HG03196 (cell line): ENCODE measurements around the gene ABO.
"Not testable (repeated sequence)": the region's sequence is repeated elsewhere in the genome, so short reads cannot be mapped to it uniquely, and the experiment has no call there.

Experiments used
- ATAC-seq: cut with Tn5 transposase; IDR thresholded peaks from one replicate; pipeline ENCODE4 v1.9.1; 2021; ENCODE audit not compliant: unreplicated experiment

The ABO gene

DNA sequence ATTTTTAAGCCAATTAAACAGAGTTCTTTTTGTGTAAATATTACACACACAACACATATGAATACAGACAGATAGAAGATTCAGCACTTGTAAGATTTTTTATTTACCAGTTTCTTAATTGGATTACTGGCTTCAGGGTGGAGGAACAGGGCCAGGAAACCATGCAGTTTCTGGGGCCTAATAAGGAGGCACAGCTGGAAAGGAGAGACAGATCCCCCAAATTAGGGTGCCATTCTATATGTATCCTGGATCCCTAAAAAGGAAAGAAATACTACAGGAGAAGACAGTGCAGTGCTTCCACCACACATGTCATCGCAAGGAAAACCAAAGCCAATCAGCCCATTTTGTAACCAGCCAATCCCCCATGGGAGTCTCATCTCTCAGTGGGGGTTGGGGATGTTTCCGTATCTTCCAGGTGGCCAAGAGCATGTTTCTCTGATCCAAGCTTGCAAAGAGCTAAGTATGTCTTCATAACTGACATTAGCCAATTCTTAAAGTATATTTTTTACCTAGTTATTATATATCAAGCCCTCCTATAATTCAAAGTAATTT lies 15.8 kb upstream of the ABO start:
- no peak for ATAC-seq

DNA sequence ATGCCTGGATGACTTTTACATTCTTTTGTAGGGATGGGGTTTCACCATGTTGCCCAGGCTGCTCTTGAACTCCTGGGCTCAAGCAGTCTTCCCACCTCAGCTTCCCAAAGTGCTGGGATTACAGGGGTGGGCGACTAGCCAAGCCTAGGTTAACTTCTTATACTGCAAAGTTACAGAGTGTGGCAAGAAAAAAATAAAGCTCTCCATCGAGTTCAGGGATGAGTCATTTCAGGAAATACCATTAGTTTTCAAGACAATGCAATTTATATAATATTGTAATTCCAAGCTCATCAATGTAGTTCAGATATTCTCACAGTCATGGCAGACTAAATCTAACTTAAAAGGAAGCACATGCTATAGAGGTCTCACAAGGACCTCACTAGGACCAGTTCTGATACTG lies 11.5 kb upstream of the ABO start:
- ATAC-seq, result no peak

DNA sequence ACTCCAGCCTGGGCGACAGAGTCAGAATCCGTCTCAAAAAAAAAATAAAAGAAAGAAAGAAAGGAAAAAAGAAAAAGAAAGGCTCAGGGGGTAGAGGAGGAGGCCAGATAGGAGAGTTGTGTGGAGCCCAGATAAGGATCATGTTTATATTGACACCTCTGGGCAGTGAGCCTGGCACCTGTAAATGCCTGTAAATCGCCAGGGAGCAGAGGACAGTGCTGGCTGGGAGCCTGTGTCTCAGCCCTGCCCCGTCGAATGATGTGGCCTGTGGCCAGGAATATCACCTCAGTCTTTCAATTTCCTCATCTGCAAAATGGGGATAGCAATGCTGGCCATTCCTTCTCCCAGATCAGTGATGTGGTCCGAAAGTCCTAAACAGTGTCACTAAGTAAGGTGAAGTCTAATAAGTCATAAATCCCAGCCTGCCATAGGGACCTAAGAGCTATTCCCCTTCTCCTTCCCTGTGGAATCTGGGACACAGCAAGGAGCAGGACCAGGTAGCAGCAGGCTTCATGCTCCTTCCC lies 10.3 kb upstream of the ABO start:
- no peak for ATAC-seq

DNA sequence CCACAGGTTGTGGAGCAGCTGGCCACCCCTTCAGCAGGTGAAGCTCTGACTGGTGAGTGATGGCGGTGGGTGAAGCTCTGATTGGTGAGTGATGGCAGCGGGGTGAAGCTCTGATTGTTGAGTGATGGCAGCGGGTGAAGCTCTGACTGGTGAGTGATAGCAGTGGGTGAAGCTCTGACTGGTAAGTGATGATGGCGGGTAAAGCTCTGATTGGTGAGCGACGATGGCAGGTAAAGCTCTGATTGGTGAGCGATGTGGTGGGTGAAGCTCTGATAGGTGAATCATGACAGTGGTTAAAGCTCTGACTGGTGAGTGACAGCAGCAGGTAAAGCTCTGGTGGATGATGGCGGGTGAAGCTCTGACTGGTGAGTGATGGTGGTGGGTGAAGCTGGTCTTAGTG lies 9.4 kb upstream of the ABO start:
- no peak for ATAC-seq

DNA sequence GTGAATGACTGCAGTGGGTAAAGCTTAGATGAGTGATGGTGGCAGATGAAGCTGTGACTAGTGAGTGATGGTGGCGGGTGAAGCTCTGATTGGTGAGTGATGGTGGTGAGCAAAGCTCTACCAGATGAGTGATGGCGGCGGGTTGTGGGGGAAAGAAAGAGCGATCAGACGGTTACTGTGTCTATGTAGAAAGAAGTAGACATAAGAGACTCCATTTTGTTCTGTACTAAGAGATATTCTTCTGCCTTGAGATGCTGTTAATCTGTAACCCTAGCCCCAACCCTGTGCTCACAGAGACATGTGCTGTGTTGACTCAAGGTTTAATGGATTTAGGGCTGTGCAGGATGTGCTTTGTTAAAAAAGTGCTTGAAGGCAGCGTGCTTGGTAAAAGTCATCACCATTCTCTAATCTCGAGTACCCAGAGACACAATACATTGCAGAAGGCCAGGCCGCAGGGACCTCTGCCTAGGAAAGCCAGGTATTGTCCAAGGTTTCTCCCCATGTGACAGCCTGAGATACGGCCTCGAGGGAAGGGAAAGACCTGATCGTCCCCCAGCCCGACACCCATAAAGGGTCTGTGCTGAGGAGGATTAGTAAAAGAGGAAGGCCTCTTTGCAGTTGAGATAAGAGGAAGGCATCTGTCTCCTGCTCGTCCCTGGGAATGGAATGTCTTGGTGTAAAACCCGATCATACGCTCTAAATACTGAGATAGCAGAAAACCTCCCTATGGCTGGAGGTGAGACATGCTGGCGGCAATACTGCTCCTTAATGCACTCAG lies 8.4 kb upstream of the ABO start:
- not testable (repeated sequence) for ATAC-seq

DNA sequence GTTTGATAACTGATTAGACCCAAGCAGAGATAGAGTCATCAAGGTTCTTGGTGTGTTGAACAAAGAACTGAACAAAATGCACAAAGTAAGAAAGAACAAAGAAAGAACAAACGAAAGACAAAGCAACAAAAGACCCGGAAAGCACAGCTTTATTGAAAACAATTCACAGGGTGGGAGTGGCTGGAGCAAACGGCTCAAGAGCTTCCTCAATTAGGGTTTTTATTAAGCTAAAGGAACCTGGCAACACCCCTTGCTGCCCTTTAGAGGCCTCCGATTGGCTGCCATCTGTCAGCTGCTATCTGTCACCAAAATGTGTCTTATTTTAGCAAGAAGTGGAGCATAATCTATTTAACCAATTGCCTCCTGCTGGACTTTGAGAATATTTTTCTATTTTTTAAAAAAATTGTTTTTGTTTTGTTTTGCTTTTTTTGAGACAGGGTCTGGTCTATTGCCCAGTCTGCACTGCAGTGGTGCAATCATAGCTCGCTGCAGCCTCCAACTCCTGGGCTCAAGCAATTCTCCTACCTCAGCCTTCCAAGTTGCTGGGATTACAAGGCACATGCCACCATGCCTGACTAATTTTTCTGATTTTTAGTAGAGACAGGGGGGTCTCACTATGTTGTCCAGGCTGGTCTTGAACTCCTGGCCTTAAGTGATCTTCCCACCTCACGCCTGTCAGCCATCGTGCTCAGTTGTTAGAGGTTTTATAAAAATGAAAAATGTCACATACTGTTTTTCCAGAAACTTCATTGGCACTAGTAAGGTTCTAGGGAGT lies 7.7 kb upstream of the ABO start:
- no peak for ATAC-seq

DNA sequence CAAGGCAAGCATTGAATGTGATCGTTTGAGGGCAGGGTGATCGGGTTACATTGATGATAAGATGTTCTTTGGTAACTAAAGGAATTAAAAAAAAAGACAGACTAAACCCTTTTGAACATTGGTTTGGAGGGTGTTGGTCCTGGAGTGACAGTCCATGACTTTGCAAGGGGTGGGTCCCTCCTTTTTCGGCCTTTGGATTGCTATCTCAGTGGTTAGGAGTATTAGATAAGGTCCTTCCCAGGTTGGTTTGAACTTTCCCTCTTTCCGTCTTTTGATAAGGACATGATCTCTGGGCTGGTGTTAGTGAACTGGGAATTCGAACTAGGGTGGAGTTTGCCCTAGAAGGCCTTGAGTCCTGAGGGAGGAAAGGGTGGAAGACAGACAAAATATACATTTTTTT lies 5.4 kb upstream of the ABO start:
- ATAC-seq, result no peak

DNA sequence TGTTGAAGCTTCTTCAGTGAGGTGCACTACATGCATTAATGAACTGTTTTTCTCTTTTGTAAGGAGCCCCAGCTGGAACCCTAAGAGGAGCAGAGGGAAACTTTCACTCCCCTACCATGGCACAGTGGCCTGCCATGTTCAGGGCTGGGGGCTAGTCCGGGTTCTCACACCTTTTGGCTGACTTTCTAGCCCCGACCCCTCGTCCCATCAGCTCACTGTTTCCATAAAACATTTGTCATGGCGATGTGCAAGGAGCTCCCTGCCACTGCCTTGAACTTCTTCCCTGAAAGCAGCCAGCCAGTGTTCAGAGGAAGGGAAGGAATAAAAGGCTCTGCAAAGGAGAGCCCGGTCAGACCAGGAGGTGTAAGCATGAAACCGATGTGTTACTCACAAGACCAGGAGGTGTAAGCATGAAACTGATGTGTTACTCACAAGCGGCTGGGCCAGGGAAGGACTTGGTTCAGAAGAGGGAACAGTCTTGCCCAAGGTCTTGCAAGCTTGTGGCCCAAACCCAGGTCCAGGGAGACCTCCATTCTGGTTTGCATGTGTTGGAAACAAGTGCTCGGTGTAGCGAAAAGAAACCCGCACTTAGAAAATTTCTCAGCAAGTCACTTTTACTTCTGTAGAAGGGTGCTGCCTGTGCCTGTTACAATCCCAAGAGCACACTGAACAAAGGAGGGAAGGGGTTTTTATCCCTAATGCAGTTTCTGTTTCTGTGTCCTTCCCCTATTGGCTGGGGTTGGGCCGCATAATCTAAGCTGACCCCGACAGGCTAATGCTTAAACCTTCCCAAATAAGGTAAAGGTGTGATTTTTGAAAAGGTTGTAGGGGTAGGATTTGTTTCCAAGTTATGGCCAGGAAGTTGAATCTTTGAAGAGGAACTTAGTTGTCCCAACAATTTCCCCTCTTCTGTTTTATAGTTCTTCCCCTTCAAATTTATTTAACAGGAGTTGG lies 3.4 kb upstream of the ABO start:
- ATAC-seq, result no peak

DNA sequence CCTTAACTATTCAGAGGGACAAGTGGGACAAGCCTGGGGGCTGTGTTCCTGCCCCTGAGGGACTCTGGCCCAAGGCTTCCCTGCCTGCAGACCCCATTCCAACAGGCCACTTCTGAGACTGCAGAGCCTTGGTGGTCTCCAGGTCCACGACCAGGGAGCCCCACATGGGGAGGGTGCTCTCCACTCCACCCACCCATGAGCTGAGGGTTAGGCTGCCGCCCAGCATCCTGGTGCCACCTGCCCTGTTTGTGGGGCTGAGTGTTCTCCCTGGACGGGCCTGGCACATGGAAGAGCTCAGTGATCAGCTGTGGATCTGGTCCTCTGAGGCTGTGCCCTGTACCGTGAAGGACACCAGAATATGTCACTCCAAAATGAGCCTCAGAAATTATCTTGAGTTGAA lies 2.5 kb upstream of the ABO start:
- ATAC-seq, result no peak

DNA sequence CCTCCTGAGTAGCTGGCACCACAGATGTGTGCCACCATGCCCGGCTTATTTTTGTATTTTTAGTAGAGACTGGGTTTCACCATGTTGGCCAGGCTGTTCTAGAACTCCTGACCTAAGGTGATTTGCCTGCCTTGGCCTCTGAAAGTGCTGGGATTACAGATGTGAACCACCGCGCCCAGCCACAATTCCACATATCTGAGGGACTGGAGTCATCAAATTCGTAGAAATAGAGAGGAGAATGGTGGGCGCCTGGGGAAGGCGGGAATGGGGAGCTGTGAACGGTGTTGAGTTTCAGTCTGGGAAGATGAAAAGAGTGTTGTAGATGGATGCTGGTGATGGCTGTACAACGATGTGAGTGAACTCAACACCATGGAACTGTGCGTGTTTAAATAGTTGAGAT lies 1.9 kb upstream of the ABO start:
- no peak for ATAC-seq

DNA sequence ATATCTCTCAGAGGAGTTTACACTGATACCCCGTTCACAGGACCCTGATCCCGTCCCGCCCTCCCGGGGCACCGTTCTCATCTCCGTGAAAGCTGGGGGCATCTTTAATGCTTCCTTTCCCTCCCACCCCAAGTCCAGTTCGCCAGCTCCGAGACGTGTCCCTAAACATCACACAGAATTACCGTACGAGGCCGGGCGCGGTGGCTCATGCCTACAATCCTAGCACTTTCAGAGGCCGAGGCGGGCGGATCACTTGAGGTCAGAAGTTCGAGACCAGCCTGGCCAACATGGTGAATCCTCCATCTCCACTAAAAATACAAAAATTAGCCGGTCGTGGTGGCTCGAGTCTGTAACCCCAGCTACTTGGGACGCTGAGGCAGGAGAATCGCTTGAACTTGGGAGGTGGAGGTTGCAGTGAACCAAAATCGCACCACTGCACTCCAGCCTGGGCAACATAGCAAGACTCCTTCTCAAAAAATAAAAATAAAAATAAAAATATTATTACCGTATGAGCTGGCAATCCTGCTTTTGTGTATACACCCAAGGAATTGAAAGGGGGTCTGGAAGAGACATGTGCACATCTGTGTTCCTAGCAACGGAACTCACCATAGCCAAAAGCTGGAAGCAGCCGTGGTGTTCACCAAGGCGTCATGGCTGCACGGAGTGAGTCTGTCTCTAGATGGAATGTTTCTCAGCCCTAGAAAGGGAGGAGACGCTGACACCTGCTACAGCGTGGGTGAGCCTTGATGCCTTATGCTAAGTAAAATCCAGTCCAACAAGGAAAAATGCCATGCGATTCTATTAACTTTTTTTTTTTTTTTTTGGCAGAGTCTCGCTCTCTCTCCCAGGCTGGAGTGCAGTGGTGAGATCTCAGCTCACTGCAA lies 1.2 kb upstream of the ABO start:
- ATAC-seq, result no peak

DNA sequence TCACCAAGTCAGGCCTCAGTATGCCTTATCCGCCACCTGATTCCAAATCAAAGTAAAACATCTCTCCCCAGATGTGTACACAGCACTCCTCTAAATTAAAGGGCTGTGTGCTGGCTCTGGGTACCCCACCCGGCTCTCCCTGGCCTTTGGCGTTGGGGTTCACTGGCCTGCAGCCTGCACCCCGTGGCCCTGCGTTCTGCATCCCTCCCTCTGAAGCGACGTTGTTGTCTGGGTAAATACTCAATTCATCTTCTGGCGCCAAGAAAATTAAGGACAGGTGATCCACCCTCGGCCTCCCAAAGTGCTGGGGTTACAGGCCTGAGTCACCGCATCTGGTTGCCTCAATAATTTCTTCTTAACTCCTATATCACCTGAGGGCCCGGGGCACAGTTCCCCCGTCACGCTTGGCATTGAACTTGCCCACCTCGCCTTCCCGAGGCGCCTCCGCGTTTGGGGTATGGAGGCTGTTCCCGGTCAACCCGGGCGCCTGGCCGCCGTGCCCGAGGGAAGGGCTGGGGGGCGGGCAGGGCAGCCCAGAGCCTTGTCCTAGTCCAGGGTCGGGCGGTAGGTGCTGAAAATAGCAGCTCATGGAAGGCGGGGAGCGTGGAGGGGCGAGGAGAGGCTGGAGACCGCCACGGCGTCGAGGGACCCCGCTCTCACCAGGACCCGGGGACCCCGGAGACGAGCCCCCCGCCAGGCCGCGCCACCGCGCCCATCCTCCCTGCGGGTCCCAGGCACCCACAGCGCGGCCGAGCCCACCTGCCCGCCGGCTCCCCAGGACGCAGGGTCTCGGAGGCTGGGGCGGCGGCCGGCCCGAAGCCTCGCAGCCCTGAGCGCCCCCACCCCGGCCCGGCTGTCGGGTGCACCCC lies 531 bp downstream of the ABO start:
- ATAC-seq, result no peak

DNA sequence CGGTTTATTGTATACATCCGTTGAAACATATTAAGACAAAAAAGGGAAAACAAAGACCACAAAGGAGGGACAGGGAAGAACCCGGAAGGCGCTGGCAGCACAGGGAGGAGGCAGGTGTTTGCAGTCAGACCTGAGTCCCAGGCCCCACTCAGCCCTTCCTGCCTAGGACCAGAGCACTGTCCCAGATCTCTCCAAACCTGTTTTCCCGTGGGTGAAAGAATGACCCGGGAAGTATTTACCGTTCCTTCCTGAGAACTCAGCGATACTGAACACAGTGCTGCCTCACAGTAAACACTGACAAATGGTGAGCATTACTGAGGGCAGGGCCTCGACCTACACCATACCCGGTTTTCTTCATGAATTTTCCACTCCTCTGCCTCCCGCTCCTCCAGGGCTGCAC lies 1.2 kb downstream of the ABO start:
- no peak for ATAC-seq

DNA sequence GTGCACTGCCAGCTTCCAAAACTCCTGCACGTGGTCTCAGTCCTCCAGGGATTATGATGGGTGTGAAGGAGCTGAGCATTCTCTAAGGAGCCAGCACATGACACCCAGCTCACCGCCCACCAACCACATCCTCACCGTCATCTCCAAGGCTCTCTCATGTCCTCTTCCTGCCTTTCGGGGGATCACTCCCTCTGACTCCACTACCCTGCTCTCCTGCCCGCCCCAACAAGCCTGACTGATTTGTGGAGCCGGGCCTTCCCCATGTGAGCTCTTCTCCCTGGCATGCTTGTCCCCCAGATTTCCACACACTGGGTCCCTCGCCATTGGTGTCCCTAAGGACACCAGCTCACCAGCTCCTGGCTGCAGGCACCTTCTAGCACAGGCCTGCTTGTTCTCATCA lies 1.9 kb downstream of the ABO start:
- ATAC-seq, result no peak

DNA sequence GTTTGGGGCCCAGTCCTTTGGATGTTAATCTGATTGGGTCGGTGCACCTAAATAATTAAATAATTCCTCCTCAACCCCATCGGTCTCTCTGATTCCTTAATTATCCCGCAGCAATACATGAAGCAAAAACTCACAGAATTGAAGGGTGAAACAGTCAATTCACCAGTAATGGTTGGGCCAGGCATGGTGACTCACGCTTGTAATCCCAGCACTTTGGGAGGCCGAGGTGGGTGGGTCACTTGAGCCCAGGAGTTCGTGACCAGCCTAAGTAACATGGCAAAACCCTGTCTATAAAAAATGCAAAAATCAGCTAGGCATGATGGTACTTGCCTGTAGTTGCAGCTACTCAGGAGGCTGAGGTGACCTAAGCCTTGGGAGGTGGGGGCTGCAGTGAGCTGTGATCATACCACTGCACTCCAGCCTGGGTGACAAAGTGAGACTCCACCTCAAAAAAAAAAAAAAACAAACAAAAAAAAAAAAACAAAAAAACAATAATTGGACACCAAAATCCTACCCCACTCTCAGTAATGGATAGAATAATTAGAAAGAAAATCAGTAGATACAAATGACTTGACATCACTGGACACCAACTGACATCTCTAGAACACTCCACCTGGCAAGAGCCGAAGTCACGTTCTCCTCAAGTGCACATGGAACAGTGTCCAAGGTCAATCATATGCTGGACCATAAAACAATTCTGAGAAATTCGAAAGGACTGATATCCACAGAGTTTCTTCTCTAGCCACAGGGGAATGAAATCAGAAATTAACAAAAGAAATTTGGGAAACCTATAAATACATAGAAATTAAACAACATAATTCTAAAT lies 5.3 kb downstream of the ABO start:
- ATAC-seq, result no peak

DNA sequence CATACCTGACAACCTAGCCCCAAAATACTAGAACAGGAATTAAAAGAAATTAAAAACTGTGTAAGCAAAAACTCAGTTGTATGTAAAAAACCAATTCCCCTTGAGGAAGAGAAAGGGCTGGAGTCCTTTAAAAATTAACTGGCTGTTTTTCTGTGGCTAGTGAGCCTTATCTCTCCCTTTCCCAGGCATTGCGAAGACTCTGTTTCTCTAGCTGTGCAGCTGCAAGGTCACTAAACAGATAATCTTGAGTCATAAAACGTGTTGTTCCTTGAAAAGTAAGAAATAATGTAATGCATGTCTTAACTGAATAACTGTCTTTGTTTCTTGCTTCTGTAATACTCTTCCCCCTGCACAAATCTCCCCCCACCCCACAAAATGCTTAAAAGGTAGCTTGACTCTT lies 5.9 kb downstream of the ABO start:
- ATAC-seq, result not testable (repeated sequence)

DNA sequence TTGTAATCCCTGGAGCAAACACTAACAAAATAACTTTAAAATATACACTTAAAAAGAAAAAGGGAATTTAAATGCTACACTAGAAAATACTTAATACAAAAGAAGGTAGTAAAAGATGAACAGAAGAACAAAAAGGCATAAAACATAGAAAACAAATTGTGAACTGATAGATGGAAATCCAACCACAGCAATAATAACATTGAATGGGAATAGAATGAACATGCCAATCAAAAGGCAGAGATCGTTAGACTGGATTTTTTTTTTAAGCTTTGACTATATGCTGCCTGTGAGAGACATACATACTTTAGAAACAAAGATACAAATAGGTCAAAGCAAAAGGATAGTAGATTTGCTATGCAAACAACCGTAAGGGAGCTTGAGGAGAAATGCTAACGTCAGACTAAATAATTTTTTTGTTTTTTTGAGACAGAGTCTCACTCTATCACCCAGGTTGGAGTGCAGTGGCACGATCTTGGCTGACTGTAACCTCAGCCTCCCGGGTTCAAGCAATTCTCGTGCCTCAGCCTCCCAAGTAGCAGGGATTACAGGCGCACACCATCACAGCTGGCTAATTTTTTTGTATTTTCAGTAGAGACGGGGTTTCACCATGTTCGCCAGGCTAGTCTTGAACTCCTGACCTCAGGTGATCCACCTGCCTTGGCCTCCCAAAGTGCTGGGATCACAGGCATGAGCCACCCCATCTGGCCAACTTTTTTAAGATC lies 6.5 kb downstream of the ABO start:
- ATAC-seq, result no peak
